HEK293 (cell line): ENCODE measurements around the gene ARHGEF39.
A peak's percentile ranks its signal among the peaks of the same experiment; 100 is the strongest.

Experiments
- CTCF ChIA-PET: fragments of 350-600 bp; formaldehyde crosslinking; extraction: SDS; loops from one replicate; lab custom pipeline; 2021; ENCODE audit warnings: antibody characterized with exemption; lab: Yijun Ruan, JAX
- POLR2A ChIA-PET: fragments of 300-600 bp; formaldehyde crosslinking; extraction: SDS; loops from one replicate; lab custom pipeline; 2020; ENCODE audit warnings: antibody characterized with exemption, inconsistent platforms; lab: Yijun Ruan, JAX
- H3K27ac ChIP-seq: fragments of 200-500 bp; sonication (Bioruptor generic); 2 replicates; pipeline ENCODE4 v1.5.1; 2014; ENCODE audit warnings: low read depth, low read length, control low read depth, inconsistent platforms; ENCODE audit errors: extremely low read depth
- H3K36me3 ChIP-seq, 2 experiments: fragments of 200-500 bp in 1 of 2; sonication (Bioruptor generic) in 1 of 2; 1 replicate in 1 of 2; 2 replicates in 1 of 2; pipeline ENCODE4 v1.5.1; 2014 to 2017; ENCODE audit warnings: inconsistent platforms in 2 of 2, low read length in 2 of 2; ENCODE audit not compliant: control insufficient read depth in 2 of 2, insufficient read depth in 1 of 2
- H3K4me1 ChIP-seq: fragments of 200-500 bp; sonication (Bioruptor generic); 2 replicates; pipeline ENCODE4 v1.5.1; 2014; ENCODE audit warnings: mild to moderate bottlenecking, low read length, inconsistent platforms; ENCODE audit not compliant: control insufficient read depth, insufficient read depth
- H3K4me3 ChIP-seq: 2 replicates; pipeline ENCODE4 v1.5.1; 2011; ENCODE audit warnings: low read depth, mild to moderate bottlenecking, control low read depth, low read length, moderate library complexity
- H3K9me3 ChIP-seq: fragments of 200-500 bp; sonication (Bioruptor generic); 2 replicates; pipeline ENCODE4 v1.5.1; 2014; ENCODE audit warnings: low read depth, low read length, inconsistent platforms; ENCODE audit not compliant: control insufficient read depth, insufficient read depth
- HOXC10 ChIP-seq: sonication (generic); formaldehyde crosslinking; IDR thresholded peaks from 2 replicates; pipeline ENCODE4 v1.8.1; 2023; ENCODE audit warnings: mild to moderate bottlenecking, missing genetic modification reagents
- HOXD13 ChIP-seq: sonication (generic); formaldehyde crosslinking; IDR thresholded peaks from 2 replicates; pipeline ENCODE4 v1.8.0; 2022; ENCODE audit warnings: missing genetic modification reagents, borderline replicate concordance
- KLF10 ChIP-seq: fragments of 450-650 bp; IDR thresholded peaks from 2 replicates; pipeline ENCODE4 v1.5.1; 2018; ENCODE audit warnings: missing biosample characterization, mild to moderate bottlenecking, missing genetic modification characterization
- KLF7 ChIP-seq: fragments of 450-650 bp; formaldehyde crosslinking; IDR thresholded peaks from 2 replicates; pipeline ENCODE4 v1.5.1; 2016; ENCODE audit warnings: missing biosample characterization, missing genetic modification characterization, borderline replicate concordance
- SALL2 ChIP-seq: fragments of 450-650 bp; formaldehyde crosslinking; IDR thresholded peaks from 2 replicates; pipeline ENCODE4 v1.5.0; 2017; ENCODE audit warnings: missing biosample characterization, mild to moderate bottlenecking, missing genetic modification characterization, borderline replicate concordance
- TCF7L2 ChIP-seq: IDR thresholded peaks from 2 replicates; pipeline ENCODE4 v1.6.1; 2011; ENCODE audit warnings: low read depth, mild to moderate bottlenecking, inconsistent platforms, low read length, moderate library complexity, borderline replicate concordance
- ZNF211 ChIP-seq: fragments of 450-650 bp; formaldehyde crosslinking; IDR thresholded peaks from 2 replicates; pipeline ENCODE4 v1.5.1; 2016; ENCODE audit warnings: low read depth, missing biosample characterization, missing genetic modification characterization
- ZNF221 ChIP-seq: fragments of 450-650 bp; formaldehyde crosslinking; IDR thresholded peaks from 2 replicates; pipeline ENCODE4 v1.5.1; 2017; ENCODE audit warnings: missing biosample characterization, missing genetic modification characterization, borderline replicate concordance
- ZNF302 ChIP-seq: fragments of 450-650 bp; formaldehyde crosslinking; IDR thresholded peaks from 2 replicates; pipeline ENCODE4 v1.5.1; 2016; ENCODE audit warnings: missing biosample characterization, missing genetic modification characterization, low read depth
- ZNF362 ChIP-seq: fragments of 450-650 bp; formaldehyde crosslinking; IDR thresholded peaks from 2 replicates; pipeline ENCODE4 v1.5.1; 2016; ENCODE audit warnings: missing biosample characterization, missing genetic modification characterization
- ZNF433 ChIP-seq: fragments of 450-650 bp; formaldehyde crosslinking; IDR thresholded peaks from 2 replicates; pipeline ENCODE4 v1.5.1; 2016; ENCODE audit warnings: missing biosample characterization, missing genetic modification characterization, low read depth
- ZNF521 ChIP-seq: fragments of 450-650 bp; formaldehyde crosslinking; IDR thresholded peaks from 2 replicates; pipeline ENCODE4 v1.5.1; 2017; ENCODE audit warnings: missing biosample characterization, mild to moderate bottlenecking, missing genetic modification characterization
- ZNF549 ChIP-seq: fragments of 450-650 bp; IDR thresholded peaks from 2 replicates; pipeline ENCODE4 v1.5.1; 2018; ENCODE audit warnings: missing biosample characterization, missing genetic modification characterization, mild to moderate bottlenecking, inconsistent platforms, moderate library complexity
- ZNF560 ChIP-seq: fragments of 450-650 bp; formaldehyde crosslinking; IDR thresholded peaks from 2 replicates; pipeline ENCODE4 v1.5.1; 2017; ENCODE audit warnings: missing biosample characterization, missing genetic modification characterization, borderline replicate concordance
- TF ChIP-seq, protein P1 (sequence below): fragments of 450-650 bp; formaldehyde crosslinking; IDR thresholded peaks from 2 replicates; pipeline ENCODE4 v1.5.1; 2016; ENCODE audit warnings: missing biosample characterization, missing genetic modification characterization, borderline replicate concordance
- TF ChIP-seq, protein P2 (sequence below): fragments of 450-650 bp; formaldehyde crosslinking; IDR thresholded peaks from 2 replicates; pipeline ENCODE4 v1.5.1; 2017; ENCODE audit warnings: missing biosample characterization, missing genetic modification characterization
- TF ChIP-seq, protein P3 (sequence below): fragments of 450-650 bp; formaldehyde crosslinking; IDR thresholded peaks from 2 replicates; pipeline ENCODE4 v1.5.1; 2016; ENCODE audit warnings: missing biosample characterization, missing genetic modification characterization, low read depth

Gene ARHGEF39

DNA sequence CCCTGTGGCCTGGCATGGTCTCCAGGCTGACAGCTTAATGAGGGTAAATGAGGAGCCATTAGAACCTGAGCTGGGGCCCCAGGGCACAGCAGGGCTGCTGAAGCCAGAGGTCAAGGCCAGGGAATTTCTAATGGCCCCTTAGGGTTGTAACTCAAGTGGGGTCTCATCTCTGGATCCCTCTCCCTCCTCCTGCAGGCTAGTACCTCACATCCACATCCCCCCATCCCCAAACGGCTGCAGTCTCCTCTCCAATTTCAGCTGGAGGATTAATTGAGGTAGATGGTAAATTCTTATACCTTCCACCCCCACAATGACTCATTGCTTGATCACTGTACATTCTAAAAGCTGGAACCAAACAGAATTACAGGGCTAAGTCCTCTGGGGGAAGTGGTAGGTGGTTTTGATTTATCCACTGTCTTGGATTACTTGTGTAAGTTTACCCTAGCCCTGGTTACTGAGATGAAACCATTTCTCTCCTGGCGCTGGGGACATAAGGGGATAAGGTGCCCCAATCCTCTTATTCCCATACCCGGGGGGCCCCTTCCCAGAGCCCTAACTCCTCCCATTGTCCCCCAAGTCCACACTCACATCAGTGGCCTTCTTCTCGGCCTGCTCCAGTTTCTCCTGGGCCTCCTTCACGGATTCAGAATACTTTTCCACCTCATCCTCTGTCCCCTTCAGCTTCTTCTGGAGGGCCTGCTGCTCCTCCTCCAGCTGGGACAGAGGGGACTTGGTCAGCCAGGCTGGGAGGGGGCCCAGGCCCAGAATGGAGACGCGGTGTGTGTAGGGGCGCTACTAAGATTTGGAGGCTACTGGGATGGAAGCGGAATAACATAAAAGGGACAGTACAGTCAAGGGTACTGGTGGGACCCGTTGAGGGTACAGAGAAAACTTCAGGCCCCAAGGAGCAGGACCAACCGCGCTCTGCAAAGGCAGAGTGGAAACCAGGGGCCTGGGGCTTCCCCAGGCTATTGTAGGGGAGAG, 23.9 kb upstream of the ARHGEF39 start (continued):
- TF ChIP-seq KLF10 = no peak
- TF ChIP-seq KLF7 (tag by site-specific recombination) = no peak
- TF ChIP-seq, protein P1, sequence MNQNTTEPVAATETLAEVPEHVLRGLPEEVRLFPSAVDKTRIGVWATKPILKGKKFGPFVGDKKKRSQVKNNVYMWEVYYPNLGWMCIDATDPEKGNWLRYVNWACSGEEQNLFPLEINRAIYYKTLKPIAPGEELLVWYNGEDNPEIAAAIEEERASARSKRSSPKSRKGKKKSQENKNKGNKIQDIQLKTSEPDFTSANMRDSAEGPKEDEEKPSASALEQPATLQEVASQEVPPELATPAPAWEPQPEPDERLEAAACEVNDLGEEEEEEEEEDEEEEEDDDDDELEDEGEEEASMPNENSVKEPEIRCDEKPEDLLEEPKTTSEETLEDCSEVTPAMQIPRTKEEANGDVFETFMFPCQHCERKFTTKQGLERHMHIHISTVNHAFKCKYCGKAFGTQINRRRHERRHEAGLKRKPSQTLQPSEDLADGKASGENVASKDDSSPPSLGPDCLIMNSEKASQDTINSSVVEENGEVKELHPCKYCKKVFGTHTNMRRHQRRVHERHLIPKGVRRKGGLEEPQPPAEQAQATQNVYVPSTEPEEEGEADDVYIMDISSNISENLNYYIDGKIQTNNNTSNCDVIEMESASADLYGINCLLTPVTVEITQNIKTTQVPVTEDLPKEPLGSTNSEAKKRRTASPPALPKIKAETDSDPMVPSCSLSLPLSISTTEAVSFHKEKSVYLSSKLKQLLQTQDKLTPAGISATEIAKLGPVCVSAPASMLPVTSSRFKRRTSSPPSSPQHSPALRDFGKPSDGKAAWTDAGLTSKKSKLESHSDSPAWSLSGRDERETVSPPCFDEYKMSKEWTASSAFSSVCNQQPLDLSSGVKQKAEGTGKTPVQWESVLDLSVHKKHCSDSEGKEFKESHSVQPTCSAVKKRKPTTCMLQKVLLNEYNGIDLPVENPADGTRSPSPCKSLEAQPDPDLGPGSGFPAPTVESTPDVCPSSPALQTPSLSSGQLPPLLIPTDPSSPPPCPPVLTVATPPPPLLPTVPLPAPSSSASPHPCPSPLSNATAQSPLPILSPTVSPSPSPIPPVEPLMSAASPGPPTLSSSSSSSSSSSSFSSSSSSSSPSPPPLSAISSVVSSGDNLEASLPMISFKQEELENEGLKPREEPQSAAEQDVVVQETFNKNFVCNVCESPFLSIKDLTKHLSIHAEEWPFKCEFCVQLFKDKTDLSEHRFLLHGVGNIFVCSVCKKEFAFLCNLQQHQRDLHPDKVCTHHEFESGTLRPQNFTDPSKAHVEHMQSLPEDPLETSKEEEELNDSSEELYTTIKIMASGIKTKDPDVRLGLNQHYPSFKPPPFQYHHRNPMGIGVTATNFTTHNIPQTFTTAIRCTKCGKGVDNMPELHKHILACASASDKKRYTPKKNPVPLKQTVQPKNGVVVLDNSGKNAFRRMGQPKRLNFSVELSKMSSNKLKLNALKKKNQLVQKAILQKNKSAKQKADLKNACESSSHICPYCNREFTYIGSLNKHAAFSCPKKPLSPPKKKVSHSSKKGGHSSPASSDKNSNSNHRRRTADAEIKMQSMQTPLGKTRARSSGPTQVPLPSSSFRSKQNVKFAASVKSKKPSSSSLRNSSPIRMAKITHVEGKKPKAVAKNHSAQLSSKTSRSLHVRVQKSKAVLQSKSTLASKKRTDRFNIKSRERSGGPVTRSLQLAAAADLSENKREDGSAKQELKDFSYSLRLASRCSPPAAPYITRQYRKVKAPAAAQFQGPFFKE = no peak
- TF ChIP-seq TCF7L2 = no peak
- TF ChIP-seq ZNF549 = no peak
- no peak for TF ChIP-seq ZNF302 (tag by site-specific recombination)
- no peak for TF ChIP-seq ZNF362 (tag by site-specific recombination)
- no peak for TF ChIP-seq ZNF521 (tag by site-specific recombination)
- TF ChIP-seq, protein P2, sequence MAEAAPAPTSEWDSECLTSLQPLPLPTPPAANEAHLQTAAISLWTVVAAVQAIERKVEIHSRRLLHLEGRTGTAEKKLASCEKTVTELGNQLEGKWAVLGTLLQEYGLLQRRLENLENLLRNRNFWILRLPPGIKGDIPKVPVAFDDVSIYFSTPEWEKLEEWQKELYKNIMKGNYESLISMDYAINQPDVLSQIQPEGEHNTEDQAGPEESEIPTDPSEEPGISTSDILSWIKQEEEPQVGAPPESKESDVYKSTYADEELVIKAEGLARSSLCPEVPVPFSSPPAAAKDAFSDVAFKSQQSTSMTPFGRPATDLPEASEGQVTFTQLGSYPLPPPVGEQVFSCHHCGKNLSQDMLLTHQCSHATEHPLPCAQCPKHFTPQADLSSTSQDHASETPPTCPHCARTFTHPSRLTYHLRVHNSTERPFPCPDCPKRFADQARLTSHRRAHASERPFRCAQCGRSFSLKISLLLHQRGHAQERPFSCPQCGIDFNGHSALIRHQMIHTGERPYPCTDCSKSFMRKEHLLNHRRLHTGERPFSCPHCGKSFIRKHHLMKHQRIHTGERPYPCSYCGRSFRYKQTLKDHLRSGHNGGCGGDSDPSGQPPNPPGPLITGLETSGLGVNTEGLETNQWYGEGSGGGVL = peak; percentile 56

- Histone ChIP-seq H3K27ac (no peak overlapping the region), H3K4me3 (no peak overlapping the region), H3K9me3 (no peaks in the 10 kb centered on the region)
- ChIA-PET CTCF (interaction anchor here (0.6 to 2.4 kb wide), 7 partner anchors 8 to 42 kb away, joined by 3 to 23 read pairs (median 5); partner anchors contain the start of genes ARHGEF39 and CCDC107), POLR2A (interaction anchor here (0.8 to 2.3 kb wide), 7 partner anchors 9 to 43 kb away, joined by 3 to 7 read pairs (median 4); partner anchors contain the start of genes ARHGEF39, CCDC107 and RMRP)
- TF ChIP-seq SALL2 (tag by site-specific recombination) = no peak
- TF ChIP-seq ZNF433 (tag by site-specific recombination) = no peak
- no peak for TF ChIP-seq ZNF221 (tag by site-specific recombination)
- TF ChIP-seq, protein P3, sequence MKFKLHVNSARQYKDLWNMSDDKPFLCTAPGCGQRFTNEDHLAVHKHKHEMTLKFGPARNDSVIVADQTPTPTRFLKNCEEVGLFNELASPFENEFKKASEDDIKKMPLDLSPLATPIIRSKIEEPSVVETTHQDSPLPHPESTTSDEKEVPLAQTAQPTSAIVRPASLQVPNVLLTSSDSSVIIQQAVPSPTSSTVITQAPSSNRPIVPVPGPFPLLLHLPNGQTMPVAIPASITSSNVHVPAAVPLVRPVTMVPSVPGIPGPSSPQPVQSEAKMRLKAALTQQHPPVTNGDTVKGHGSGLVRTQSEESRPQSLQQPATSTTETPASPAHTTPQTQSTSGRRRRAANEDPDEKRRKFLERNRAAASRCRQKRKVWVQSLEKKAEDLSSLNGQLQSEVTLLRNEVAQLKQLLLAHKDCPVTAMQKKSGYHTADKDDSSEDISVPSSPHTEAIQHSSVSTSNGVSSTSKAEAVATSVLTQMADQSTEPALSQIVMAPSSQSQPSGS (tag by site-specific recombination) = no peak
- no peak for TF ChIP-seq ZNF560 (tag by site-specific recombination)
- no peak for TF ChIP-seq HOXD13
- no peak for TF ChIP-seq ZNF521 (tag by site-specific recombination)
- no peak for TF ChIP-seq HOXC10
- no peak for TF ChIP-seq ZNF211 (tag by site-specific recombination)
- TF ChIP-seq, all 188 proteins: peak for 0
- H3K36me3 ChIP-seq = peaks cover 0 to 26% of the 10 kb centered on the region in 2 experiments; a peak in 1 of 3 replicates
- H3K4me1 ChIP-seq = peaks cover 3% of the 10 kb centered on the region; the same call in 1 of the 2 replicates
Measured at GRCh38 chr9:35687972-35688557, 23.1 kb upstream of the ARHGEF39 start.
